Measurements from ENCODE around the gene P4HA2.

Gene P4HA2

DNA sequence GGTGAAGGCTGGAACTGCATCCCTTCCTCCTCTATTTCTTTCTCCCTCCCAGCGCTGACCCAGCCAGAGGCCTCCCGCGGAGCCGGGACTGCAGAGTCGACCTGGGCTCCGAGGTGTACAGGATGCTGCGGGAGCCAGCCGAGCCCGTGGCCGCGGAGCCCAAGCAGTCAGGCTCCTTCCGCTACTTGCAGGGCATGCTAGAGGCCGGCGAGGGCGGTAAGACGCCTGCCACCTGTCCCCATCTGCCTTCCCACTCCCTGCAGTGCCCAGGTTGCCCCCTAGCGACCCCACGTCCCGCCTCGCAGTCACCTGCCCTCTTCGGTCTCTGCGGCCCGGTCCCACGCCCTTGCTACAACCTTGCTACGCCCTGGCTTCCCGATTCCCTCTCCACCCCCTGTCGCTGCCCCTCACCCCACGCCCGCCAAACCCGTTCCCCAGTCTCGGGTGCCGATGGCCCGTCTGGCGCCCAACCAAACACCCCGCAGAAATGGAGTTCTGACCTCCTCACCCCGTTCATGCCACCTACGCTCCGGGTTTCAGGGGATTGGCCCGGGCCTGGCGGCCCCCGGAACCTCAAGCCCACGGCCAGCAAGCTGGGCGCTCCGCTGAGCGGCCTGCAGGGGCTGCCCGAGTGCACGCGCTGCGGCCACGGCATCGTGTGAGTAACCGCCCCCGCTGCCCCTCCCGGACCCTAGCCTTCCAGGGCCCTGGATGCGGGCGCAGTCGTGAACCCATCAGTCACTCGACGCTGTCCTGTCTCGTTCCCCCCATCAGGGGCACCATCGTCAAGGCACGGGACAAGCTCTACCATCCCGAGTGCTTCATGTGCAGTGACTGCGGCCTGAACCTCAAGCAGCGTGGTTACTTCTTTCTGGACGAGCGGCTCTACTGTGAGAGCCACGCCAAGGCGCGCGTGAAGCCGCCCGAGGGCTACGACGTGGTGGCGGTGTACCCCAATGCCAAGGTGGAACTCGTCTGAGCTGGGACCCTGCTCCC lies 43.9 kb upstream of the P4HA2 start:
- TF ChIP-seq ISL1 (CRISPR knock-in tag; IDR thresholded peaks at IDR 0.05), result no peak
- no peak for TF ChIP-seq ZFP30 (CRISPR knock-in tag; IDR thresholded peaks at IDR 0.05)
- no peak for TF ChIP-seq OSR1 (CRISPR knock-in tag; IDR thresholded peaks at IDR 0.05)
- TF ChIP-seq PPARA (CRISPR knock-in tag; IDR thresholded peaks at IDR 0.05; ENCODE audit: borderline replicate concordance), result no peak
- no peak for TF ChIP-seq CSRNP3 (CRISPR knock-in tag; IDR thresholded peaks at IDR 0.05)
- TF ChIP-seq POU6F1 (CRISPR knock-in tag; IDR thresholded peaks at IDR 0.05; ENCODE audit: borderline replicate concordance, low read depth), result no peak
- no peak for TF ChIP-seq ZNF565 (CRISPR knock-in tag; conservative IDR thresholded peaks at IDR 0.05; ENCODE audit: low read depth)
- no peak for TF ChIP-seq ZFP3 (CRISPR knock-in tag; IDR thresholded peaks at IDR 0.05)
- TF ChIP-seq ZC3H10 (CRISPR knock-in tag; IDR thresholded peaks at IDR 0.05), result no peak
- TF ChIP-seq TCF4 (CRISPR knock-in tag; IDR thresholded peaks at IDR 0.05; ENCODE audit: borderline replicate concordance), result no peak
- TF ChIP-seq GLIS3 (CRISPR knock-in tag; IDR thresholded peaks at IDR 0.05), result no peak
- no peak for ATAC-seq

DNA sequence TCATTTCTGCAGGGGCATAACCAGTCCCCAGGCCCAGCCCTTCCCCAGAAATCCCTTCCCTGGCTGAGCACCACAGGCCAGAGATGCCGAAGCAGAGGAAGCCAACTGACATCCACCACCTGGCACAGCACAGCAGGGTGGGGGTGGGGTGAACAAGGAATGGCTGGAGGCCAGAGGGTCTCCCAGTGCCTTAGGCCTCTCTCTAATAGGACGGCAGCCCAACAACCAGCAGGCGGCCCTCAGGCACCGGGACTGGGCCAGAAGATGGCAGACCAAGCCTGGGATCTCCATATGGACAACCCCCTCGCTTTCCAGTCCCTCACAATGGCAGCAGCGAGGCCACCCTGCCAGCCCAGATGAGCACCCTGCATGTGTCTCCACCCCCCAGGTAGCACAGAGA lies 43.1 kb upstream of the P4HA2 start:
- TF ChIP-seq ZFP3 (CRISPR knock-in tag; IDR thresholded peaks at IDR 0.05) (no peak), TCF4 (CRISPR knock-in tag; IDR thresholded peaks at IDR 0.05; ENCODE audit: borderline replicate concordance) (no peak), BACH2 (CRISPR knock-in tag; IDR thresholded peaks at IDR 0.05; ENCODE audit: borderline replicate concordance) (no peak), OSR1 (CRISPR knock-in tag; IDR thresholded peaks at IDR 0.05) (no peak), ZNF565 (CRISPR knock-in tag; conservative IDR thresholded peaks at IDR 0.05; ENCODE audit: low read depth) (no peak), ZNF8 (CRISPR knock-in tag; IDR thresholded peaks at IDR 0.05) (no peak), ZFP30 (CRISPR knock-in tag; IDR thresholded peaks at IDR 0.05) (no peak), GLIS3 (CRISPR knock-in tag; IDR thresholded peaks at IDR 0.05) (no peak), CSRNP3 (CRISPR knock-in tag; IDR thresholded peaks at IDR 0.05) (no peak), PATZ1 (CRISPR knock-in tag; IDR thresholded peaks at IDR 0.05; ENCODE audit: borderline replicate concordance) (no peak), ZC3H10 (CRISPR knock-in tag; IDR thresholded peaks at IDR 0.05) (no peak), ZNF70 (CRISPR knock-in tag; IDR thresholded peaks at IDR 0.05) (no peak), RARB (CRISPR knock-in tag; IDR thresholded peaks at IDR 0.05) (no peak), PPARA (CRISPR knock-in tag; IDR thresholded peaks at IDR 0.05; ENCODE audit: borderline replicate concordance) (no peak)
- TF ChIP-seq, protein P1, sequence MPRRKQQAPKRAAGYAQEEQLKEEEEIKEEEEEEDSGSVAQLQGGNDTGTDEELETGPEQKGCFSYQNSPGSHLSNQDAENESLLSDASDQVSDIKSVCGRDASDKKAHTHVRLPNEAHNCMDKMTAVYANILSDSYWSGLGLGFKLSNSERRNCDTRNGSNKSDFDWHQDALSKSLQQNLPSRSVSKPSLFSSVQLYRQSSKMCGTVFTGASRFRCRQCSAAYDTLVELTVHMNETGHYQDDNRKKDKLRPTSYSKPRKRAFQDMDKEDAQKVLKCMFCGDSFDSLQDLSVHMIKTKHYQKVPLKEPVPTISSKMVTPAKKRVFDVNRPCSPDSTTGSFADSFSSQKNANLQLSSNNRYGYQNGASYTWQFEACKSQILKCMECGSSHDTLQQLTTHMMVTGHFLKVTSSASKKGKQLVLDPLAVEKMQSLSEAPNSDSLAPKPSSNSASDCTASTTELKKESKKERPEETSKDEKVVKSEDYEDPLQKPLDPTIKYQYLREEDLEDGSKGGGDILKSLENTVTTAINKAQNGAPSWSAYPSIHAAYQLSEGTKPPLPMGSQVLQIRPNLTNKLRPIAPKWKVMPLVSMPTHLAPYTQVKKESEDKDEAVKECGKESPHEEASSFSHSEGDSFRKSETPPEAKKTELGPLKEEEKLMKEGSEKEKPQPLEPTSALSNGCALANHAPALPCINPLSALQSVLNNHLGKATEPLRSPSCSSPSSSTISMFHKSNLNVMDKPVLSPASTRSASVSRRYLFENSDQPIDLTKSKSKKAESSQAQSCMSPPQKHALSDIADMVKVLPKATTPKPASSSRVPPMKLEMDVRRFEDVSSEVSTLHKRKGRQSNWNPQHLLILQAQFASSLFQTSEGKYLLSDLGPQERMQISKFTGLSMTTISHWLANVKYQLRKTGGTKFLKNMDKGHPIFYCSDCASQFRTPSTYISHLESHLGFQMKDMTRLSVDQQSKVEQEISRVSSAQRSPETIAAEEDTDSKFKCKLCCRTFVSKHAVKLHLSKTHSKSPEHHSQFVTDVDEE (CRISPR knock-in tag; IDR thresholded peaks at IDR 0.05), result no peak
- ATAC-seq, result no peak

DNA sequence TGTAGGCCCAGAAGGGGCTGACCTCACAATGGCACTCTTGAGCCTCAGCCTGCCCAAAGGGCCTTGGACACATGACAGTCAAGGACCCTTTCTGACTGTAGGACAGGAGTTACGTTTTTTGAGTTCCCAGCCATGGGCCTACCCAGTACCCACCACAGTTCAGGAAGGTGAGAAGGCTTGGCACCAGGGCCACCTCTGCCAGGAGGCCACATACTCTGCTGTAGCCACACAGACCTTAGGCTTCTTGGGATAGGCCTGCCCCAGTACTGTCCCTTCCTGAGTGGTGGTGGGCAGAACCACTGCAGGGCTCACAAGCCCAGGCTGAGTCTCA lies 42.6 kb upstream of the P4HA2 start:
- ATAC-seq, result no peak
- TF ChIP-seq ZC3H10 (CRISPR knock-in tag; IDR thresholded peaks at IDR 0.05), result no peak
- TF ChIP-seq ZNF70 (CRISPR knock-in tag; IDR thresholded peaks at IDR 0.05), result no peak
- TF ChIP-seq ARNTL (CRISPR knock-in tag; IDR thresholded peaks at IDR 0.05; ENCODE audit: borderline replicate concordance, low read depth), result no peak
- no peak for TF ChIP-seq PPARA (CRISPR knock-in tag; IDR thresholded peaks at IDR 0.05; ENCODE audit: borderline replicate concordance)
- TF ChIP-seq, protein P1 (CRISPR knock-in tag; IDR thresholded peaks at IDR 0.05), result no peak
- no peak for TF ChIP-seq TCF4 (CRISPR knock-in tag; IDR thresholded peaks at IDR 0.05; ENCODE audit: borderline replicate concordance)
- no peak for TF ChIP-seq OSR1 (CRISPR knock-in tag; IDR thresholded peaks at IDR 0.05)
- TF ChIP-seq CSDC2 (CRISPR knock-in tag; IDR thresholded peaks at IDR 0.05), result no peak
- no peak for TF ChIP-seq ZNF8 (CRISPR knock-in tag; IDR thresholded peaks at IDR 0.05)
- no peak for TF ChIP-seq CSRNP3 (CRISPR knock-in tag; IDR thresholded peaks at IDR 0.05)
- no peak for TF ChIP-seq SNAI2 (CRISPR knock-in tag; IDR thresholded peaks at IDR 0.05)

Data from SK-N-SH treated with all-trans-retinoic acid at 6 μM for 48 hours (cell line).